Measurements from ENCODE around the gene WDR59.

DNA sequence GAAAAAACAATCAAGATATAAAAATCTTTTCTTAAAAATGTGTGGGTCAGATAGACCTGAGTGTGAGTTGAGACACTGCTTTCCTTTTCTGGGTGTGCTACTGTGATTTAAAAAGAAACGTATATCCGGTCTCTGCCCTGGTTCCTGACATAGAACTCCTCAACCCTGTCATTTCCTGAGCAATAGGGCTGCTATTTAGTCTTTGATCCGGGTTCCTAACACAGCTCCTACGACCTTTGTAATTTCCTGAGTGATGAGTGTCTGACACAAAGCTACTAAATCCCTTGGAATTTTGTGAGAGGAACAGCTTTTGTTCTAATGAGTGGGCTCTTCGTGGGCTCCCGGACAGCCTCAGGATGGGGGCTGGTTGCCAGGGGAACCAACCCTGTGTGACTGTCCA, 116.4 kb downstream of the WDR59 start:
- TF ChIP-seq POLR2AphosphoS5 (IDR thresholded peaks at IDR 0.05; ENCODE audit: low read depth) (no peak), CTCF (conservative IDR thresholded peaks at IDR 0.05; ENCODE audit: low read depth in 2 of 2) (no peak), CREB1 (CRISPR knock-in tag; IDR thresholded peaks at IDR 0.05; ENCODE audit: low read depth) (no peak), JUNB (IDR thresholded peaks at IDR 0.05; ENCODE audit: unreplicated experiment) (no peak), EZH2 (IDR thresholded peaks at IDR 0.05; ENCODE audit: low read depth, unreplicated experiment) (no peak), EZH2phosphoT487 (IDR thresholded peaks at IDR 0.05; ENCODE audit: unreplicated experiment) (no peak)
- TF ChIP-seq, protein P1, sequence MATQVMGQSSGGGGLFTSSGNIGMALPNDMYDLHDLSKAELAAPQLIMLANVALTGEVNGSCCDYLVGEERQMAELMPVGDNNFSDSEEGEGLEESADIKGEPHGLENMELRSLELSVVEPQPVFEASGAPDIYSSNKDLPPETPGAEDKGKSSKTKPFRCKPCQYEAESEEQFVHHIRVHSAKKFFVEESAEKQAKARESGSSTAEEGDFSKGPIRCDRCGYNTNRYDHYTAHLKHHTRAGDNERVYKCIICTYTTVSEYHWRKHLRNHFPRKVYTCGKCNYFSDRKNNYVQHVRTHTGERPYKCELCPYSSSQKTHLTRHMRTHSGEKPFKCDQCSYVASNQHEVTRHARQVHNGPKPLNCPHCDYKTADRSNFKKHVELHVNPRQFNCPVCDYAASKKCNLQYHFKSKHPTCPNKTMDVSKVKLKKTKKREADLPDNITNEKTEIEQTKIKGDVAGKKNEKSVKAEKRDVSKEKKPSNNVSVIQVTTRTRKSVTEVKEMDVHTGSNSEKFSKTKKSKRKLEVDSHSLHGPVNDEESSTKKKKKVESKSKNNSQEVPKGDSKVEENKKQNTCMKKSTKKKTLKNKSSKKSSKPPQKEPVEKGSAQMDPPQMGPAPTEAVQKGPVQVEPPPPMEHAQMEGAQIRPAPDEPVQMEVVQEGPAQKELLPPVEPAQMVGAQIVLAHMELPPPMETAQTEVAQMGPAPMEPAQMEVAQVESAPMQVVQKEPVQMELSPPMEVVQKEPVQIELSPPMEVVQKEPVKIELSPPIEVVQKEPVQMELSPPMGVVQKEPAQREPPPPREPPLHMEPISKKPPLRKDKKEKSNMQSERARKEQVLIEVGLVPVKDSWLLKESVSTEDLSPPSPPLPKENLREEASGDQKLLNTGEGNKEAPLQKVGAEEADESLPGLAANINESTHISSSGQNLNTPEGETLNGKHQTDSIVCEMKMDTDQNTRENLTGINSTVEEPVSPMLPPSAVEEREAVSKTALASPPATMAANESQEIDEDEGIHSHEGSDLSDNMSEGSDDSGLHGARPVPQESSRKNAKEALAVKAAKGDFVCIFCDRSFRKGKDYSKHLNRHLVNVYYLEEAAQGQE (IDR thresholded peaks at IDR 0.05; ENCODE audit: unreplicated experiment): no peak
- TF ChIP-seq, protein P2, sequence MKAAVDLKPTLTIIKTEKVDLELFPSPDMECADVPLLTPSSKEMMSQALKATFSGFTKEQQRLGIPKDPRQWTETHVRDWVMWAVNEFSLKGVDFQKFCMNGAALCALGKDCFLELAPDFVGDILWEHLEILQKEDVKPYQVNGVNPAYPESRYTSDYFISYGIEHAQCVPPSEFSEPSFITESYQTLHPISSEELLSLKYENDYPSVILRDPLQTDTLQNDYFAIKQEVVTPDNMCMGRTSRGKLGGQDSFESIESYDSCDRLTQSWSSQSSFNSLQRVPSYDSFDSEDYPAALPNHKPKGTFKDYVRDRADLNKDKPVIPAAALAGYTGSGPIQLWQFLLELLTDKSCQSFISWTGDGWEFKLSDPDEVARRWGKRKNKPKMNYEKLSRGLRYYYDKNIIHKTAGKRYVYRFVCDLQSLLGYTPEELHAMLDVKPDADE (IDR thresholded peaks at IDR 0.05): no peak
